GM19438 (cell line): ENCODE results near the gene CAPN8.
A peak's percentile ranks its signal among the peaks of the same experiment; 100 is the strongest.
"Not testable (repeated sequence)": the region's sequence is repeated elsewhere in the genome, so short reads cannot be mapped to it uniquely, and the experiment has no call there.

Source experiments
- ATAC-seq: cut with Tn5 transposase; IDR thresholded peaks from one replicate; pipeline ENCODE4 v1.9.1; 2021; ENCODE audit warnings: low read depth; ENCODE audit not compliant: unreplicated experiment

Gene CAPN8

DNA sequence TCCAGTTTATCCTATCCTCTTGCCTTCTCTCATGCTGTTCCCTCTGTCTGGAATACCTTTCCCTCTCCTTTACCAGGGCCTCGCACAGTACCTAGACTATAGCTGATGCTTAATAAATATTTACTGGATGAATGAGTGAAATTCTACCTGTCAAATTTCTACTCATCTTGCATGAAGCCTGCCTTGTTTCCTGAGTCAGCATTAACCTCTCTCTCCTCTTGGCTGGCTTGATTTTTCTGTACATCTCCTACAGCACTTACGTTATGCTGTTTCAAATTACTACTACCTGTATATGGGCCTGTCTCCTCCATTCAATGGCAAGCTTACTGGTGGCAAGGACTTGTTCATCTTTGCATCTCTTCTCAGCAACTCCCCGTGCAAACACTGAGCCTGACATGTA is 130.8 kb downstream of the CAPN8 start:
- ATAC-seq, result no peak

DNA sequence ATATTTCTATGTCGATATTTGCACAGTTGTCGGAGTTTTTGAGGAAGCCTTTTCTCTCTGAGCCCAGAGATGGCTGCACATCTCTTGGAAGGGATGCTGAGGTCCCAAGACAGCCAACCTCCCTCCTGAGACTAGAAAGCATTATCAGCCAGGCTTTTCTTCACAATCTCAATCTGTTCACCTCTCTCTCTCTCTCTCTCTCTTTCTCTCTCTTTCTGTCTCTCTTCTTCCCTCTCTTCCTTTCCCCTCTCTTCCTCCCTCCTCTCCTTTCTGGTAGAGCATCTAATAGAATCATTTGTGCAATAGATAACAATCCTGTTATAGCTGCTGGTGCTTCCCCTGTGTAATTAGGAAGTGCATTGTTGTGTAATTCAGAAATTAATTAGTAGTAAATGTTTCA is 131.8 kb downstream of the CAPN8 start:
- no peak for ATAC-seq

- ATAC-seq, result peak; percentile 77
Measured at GRCh38 chr1:223531742-223532341, 133.7 kb downstream of the CAPN8 start.

DNA sequence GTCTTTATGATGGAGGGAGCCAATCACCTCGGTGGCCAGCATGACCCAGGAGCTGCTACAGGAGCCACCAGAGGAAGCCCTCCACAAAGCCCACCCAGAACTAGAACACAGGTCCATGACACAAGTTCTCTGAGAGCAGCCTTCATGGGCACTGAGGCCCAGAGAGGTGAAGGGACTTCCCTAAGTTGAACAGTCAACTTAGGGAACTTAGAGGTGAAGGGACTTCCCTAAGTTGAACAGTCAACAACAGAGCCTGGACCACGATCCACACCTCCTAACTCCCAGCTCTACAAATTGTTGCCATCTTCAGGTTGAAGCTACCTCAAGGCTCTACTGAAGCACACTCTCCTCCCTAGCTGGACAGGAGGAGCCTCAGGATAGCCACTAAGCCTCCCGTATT is 139.5 kb downstream of the CAPN8 start:
- ATAC-seq, result no peak

DNA sequence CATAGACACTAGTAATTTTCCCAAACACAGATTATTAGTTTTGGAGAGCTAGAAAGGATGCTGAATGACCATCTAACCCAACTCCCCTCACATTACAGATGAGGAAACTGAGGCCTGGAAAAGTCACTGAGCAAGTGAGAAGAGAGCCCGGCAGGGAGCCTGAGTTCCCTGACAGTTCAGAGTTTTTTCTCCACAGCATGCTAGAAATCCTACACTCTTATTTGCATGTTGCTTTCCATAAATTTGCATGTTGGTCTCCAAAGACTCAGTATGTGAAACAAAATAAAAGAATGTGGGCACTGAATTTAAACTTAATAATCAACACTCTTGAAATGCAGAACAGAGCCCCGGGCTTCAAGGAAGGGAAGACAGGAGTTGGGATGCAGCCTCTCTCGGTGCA is 140.0 kb downstream of the CAPN8 start:
- ATAC-seq, result no peak

DNA sequence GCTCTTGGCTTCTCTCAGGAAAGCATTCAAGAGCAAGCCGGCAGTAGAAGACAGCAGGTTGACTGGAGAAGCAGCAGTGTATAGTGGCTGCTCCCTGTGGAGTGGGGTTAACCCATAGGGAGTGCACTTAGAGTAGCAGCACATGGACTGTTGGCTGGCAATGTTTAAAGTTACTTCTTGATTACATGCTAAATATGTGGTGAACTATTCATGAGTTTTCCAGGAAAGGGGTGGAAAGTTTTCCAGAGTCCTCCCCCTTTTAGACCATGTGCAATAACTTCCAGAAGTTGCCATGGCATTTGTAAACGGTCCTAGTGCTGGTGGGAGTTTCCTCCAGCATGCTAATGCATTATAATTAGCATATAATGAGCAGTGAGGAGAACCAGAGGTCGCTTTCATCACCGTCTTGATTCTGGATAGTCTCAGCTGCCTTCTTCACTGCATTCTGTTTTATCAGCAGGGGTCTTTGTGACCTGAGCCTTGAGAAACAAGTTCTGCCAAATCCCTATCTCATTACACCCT is 140.5 kb downstream of the CAPN8 start:
- no peak for ATAC-seq

- no peak for ATAC-seq
Measured at GRCh38 chr1:223521150-223521549, 144.4 kb downstream of the CAPN8 start.

- ATAC-seq, result no peak
Measured at GRCh38 chr1:223520200-223520599, 145.3 kb downstream of the CAPN8 start.

- ATAC-seq, result no peak
Measured at GRCh38 chr1:223519116-223519515, 146.4 kb downstream of the CAPN8 start.

- ATAC-seq, result not testable (repeated sequence)
Measured at GRCh38 chr1:223518553-223518952, 146.9 kb downstream of the CAPN8 start.

- ATAC-seq, result no peak
Measured at GRCh38 chr1:223515926-223516325, 149.6 kb downstream of the CAPN8 start.

DNA sequence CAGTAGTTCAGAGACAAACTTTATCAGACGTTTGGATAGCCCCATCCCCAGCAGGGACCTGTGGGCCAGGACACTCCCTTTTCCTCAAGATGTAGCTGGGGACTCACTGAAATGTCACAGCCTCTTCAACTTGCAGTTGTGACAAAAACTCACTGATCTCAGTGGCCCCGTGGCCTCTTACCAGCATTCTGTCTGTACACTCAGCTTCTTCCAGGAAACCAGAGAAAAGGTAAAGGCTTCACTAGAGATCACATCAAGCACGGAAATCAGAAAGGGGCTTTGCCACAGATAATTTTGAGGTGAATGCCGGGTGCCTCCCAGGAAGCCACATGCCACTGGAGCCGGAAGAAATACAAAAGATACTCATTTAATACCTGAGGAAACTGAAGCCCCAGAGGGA is 150.1 kb downstream of the CAPN8 start:
- no peak for ATAC-seq

- no peak for ATAC-seq
Measured at GRCh38 chr1:223514644-223515043, 150.9 kb downstream of the CAPN8 start.

GRCh38 chr1:223513309-223513708 is 152.2 kb downstream of the CAPN8 start:
- ATAC-seq, result no peak

DNA sequence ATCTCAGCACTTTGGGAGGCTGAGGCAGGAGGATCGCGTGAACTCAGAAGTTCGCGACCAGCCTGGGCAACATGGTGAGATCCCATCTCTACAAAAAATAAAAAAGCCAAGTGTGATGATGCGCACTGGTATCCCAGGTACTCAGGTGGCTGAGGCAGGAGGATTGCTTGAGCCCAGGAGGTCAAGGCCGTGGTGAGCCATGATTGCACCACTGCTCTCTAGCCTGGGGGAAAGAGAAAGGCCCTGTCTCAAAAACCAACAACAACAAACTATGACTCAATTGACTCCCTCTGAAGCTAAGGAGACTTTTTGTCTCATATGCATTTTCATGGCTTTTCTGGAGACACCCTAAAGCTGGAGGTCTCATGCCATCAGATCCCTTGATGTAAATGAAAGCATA is 153.4 kb downstream of the CAPN8 start:
- no peak for ATAC-seq

- ATAC-seq, result no peak
Measured at GRCh38 chr1:223508796-223509195, 156.7 kb downstream of the CAPN8 start.

DNA sequence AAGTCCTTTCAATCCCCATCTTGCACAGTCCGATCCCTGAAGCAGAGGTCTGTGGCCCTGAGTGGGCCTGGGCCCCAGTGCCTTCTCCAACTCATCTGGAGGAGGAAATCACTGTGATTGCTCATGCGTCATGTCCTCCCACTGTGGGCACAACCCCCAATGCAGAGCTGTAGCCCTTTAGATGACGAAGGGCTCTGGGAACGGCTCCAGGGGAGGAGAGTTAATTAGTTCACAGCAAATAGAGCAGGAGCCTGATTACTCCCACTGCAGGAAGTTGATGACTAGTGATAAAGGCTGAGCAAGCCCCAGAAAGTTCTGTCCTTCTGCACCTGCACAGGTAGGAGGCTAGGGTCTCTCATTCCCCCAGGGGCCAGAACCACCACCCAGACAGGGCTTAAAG is 160.8 kb downstream of the CAPN8 start:
- no peak for ATAC-seq

- ATAC-seq, result no peak
Measured at GRCh38 chr1:223503348-223503747, 162.2 kb downstream of the CAPN8 start.

- no peak for ATAC-seq
Measured at GRCh38 chr1:223500560-223501425, 164.7 kb downstream of the CAPN8 start.

DNA sequence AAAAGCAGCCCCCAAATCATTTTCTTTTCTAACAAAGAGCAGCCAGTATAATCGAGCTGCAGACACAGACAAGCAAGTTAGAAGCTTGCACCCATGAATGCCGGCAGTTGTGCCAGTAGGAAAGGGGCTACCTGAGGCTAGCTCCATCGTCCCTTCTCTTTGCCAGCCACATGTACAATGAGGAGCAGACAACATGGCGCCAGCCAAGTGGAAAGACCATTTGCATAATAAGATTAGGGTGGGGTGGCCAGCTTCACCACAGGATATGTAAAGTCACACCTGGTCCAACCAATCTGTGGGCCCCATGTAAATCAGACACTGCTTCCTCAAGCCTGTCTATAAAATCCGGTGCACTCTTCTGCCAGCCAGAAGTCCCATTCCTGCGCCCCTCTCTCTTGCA is 168.6 kb downstream of the CAPN8 start:
- ATAC-seq, result no peak

GRCh38 chr1:223494926-223495645 is 170.4 kb downstream of the CAPN8 start:
- no peak for ATAC-seq
